ENCODE results near the gene FAHD2A. TPM values are rescaled to one million over a fixed set of nuclear protein-coding genes. Genes with fewer than 3 reads are reported as not detected.

FAHD2A gene
- total RNA-seq (2022; extraction: Qiagen RNA extraction; ENCODE audit: low read depth), result 28.1 to 29.9 TPM (median 29.1 TPM) in 5 replicates

GRCh38 chr2:95402370-95403203 lies at the start of gene FAHD2A:
Gene FAHD2A, plus strand, starts transcription at chr2:95402708. Its CDS starts 2,851 bp downstream, at chr2:95405559.

Other genes starting within 250 kb of the FAHD2A start
- gene ZNF514, start 242.9 kb upstream of the FAHD2A start, total RNA-seq (2022; extraction: Qiagen RNA extraction; ENCODE audit: low read depth), result 5.6 to 7.5 TPM (median 7.1 TPM) in 5 replicates
- gene ZNF2, start 236.9 kb upstream of the FAHD2A start, total RNA-seq (2022; extraction: Qiagen RNA extraction; ENCODE audit: low read depth), result 3.5 to 5.0 TPM (median 3.7 TPM) in 5 replicates
- gene ZNF892, start 195.2 kb upstream of the FAHD2A start, total RNA-seq (2022; extraction: Qiagen RNA extraction; ENCODE audit: low read depth), result 0.23 to 0.93 TPM (median 0.56 TPM) in 5 replicates
- 0.33 TPM in 1 of 5 replicates, not detected in the others for gene PROM2, start 128.3 kb upstream of the FAHD2A start, total RNA-seq (2022; extraction: Qiagen RNA extraction; ENCODE audit: low read depth)
- 0.89 to 2.1 TPM (median 1.6 TPM) in 5 replicates for gene KCNIP3, start 105.4 kb upstream of the FAHD2A start, total RNA-seq (2022; extraction: Qiagen RNA extraction; ENCODE audit: low read depth)
- gene TRIM43B, start 82.0 kb downstream of the FAHD2A start, total RNA-seq (2022; extraction: Qiagen RNA extraction; ENCODE audit: low read depth), result not detected in 5 replicates
- 0.05 TPM in 1 of 5 replicates, not detected in the others for gene TRIM43, start 189.3 kb downstream of the FAHD2A start, total RNA-seq (2022; extraction: Qiagen RNA extraction; ENCODE audit: low read depth)